ENCODE data around the gene RAPGEF1. TPM values are rescaled to one million over a fixed set of nuclear protein-coding genes. Genes with fewer than 3 reads are reported as not detected.
A peak's percentile ranks its signal among the peaks of the same experiment; 100 is the strongest.

The RAPGEF1 gene
- total and polyA plus RNA-seq, 2 of the 13 experiments (the other 11 are each of a cell fraction or from before 2014, with no cell fraction given), result 21.2 to 38.9 TPM

DNA sequence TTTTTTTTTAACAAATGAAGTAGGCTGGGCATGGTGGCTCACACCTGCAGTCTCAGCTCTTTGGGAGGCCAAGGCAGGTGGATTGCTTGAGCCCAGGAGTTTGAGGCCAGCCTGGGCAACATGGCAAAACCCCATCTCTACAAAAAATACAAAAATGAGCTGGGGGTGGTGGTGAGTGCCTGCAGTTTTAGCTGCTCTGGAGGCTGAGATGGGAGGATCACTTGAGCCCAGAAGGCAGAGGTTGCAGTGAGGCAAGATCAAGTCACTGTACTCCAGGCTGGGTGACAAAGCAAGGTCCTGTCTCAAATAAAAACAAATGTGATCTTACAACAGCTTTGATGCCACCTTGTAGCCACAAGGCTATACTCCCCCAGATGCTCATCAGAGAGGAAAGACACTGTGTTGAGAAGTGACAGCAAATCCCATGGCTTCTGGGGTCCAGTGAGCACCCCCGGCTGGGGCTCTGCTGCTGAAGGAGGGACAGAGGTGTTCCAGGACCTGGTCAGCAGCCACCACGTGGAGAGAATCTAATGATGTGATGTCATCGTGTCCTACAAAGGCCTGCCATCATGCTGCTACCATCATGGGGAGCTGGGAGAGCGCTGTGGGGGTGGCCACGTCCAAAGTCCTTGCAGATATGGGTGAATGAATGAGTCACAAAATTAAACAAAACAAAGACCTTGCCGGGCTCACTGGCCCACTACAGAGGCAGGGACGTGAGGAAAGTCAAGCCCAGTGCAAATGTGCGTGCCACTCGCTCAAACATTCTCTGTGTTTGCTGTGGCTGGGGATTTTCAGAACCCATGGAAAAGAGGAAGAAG, 133.9 kb downstream of the RAPGEF1 start (continued):
- TF ChIP-seq ZNF616 (CRISPR knock-in tag; IDR thresholded peaks at IDR 0.05; ENCODE audit: low read depth) (no peak), DDIT3 (CRISPR knock-in tag; IDR thresholded peaks at IDR 0.05) (no peak), RCOR2 (CRISPR knock-in tag; IDR thresholded peaks at IDR 0.05) (peak; percentile 80), CBFB (CRISPR knock-in tag; IDR thresholded peaks at IDR 0.05) (0 out of 2 replicates have a peak, but pooled peaks have one; percentile 21), ZBTB8A (CRISPR knock-in tag; IDR thresholded peaks at IDR 0.05; ENCODE audit: borderline replicate concordance, low read depth) (no peak), NCOA2 (CRISPR knock-in tag; IDR thresholded peaks at IDR 0.05) (peak; percentile 83), ZNF510 (CRISPR knock-in tag; IDR thresholded peaks at IDR 0.05; ENCODE audit: low read depth) (no peak), ZNF275 (CRISPR knock-in tag; IDR thresholded peaks at IDR 0.05; ENCODE audit: borderline replicate concordance) (peak; percentile 70; the same call in 1 of the 2 replicates), ZFX (CRISPR knock-in tag; IDR thresholded peaks at IDR 0.05; ENCODE audit: low read depth) (peak; percentile 80), ZBTB1 (CRISPR knock-in tag; IDR thresholded peaks at IDR 0.05; ENCODE audit: borderline replicate concordance) (no peak), ZFP90 (CRISPR knock-in tag; IDR thresholded peaks at IDR 0.05; ENCODE audit: borderline replicate concordance) (peak; percentile 87)
- TF ChIP-seq, protein P1, sequence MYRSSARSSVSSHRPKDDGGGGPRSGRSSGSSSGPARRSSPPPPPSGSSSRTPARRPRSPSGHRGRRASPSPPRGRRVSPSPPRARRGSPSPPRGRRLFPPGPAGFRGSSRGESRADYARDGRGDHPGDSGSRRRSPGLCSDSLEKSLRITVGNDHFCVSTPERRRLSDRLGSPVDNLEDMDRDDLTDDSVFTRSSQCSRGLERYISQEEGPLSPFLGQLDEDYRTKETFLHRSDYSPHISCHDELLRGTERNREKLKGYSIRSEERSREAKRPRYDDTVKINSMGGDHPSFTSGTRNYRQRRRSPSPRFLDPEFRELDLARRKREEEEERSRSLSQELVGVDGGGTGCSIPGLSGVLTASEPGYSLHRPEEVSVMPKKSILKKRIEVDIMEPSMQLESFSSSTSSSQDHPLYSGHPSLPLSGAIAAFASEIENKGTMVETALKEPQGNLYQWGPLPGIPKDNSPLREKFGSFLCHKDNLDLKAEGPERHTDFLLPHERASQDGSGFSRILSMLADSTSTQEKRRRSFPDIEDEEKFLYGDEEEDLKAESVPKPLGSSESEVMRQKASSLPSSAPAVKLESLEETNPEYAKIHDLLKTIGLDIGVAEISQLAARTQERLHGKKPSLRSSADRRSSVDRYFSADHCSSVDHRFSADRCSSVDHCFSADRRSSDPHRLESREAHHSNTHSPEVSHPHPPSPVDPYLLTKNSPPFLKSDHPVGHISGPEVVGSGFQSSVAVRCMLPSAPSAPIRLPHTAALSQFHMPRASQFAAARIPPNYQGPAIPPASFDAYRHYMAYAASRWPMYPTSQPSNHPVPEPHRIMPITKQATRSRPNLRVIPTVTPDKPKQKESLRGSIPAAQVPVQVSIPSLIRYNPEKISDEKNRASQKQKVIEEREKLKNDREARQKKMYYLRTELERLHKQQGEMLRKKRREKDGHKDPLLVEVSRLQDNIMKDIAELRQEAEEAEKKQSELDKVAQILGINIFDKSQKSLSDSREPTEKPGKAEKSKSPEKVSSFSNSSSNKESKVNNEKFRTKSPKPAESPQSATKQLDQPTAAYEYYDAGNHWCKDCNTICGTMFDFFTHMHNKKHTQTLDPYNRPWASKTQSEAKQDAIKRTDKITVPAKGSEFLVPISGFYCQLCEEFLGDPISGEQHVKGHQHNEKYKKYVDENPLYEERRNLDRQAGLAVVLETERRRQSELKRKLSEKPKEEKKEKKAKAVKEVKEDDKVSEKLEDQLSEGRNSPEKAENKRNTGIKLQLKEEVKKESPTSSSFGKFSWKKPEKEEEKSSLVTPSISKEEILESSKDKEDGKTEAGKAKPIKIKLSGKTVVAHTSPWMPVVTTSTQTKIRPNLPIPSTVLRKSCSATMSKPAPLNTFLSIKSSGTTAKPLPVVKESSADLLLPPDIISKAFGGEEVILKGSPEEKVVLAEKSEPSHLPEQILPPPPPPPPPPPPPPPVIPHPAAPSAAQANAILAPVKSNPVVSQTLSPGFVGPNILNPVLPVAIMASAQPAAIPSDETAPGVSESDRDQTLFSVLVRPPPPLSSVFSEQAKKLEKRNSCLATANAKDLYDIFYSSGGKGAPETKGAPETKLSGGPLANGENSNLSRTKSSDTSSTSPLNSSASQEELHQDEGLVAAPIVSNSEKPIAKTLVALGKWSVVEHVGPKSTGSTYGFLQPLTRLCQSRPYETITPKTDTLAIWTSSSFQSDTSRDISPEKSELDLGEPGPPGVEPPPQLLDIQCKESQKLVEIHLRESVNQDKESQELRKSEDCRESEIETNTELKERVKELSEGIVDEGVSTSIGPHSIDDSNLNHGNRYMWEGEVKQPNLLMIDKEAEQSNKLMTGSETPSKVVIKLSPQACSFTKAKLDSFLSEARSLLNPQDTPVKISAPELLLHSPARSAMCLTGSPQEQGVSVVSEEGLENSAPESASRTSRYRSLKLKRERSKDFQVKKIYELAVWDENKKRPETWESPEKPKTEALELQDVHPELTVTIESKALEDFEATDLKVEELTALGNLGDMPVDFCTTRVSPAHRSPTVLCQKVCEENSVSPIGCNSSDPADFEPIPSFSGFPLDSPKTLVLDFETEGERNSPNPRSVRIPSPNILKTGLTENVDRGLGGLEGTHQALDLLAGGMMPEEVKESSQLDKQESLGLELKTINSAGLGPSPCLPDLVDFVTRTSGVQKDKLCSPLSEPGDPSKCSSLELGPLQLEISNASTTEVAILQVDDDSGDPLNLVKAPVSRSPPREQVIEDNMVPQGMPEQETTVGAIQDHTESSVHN (CRISPR knock-in tag; IDR thresholded peaks at IDR 0.05), result no peak
- TF ChIP-seq, protein P2, sequence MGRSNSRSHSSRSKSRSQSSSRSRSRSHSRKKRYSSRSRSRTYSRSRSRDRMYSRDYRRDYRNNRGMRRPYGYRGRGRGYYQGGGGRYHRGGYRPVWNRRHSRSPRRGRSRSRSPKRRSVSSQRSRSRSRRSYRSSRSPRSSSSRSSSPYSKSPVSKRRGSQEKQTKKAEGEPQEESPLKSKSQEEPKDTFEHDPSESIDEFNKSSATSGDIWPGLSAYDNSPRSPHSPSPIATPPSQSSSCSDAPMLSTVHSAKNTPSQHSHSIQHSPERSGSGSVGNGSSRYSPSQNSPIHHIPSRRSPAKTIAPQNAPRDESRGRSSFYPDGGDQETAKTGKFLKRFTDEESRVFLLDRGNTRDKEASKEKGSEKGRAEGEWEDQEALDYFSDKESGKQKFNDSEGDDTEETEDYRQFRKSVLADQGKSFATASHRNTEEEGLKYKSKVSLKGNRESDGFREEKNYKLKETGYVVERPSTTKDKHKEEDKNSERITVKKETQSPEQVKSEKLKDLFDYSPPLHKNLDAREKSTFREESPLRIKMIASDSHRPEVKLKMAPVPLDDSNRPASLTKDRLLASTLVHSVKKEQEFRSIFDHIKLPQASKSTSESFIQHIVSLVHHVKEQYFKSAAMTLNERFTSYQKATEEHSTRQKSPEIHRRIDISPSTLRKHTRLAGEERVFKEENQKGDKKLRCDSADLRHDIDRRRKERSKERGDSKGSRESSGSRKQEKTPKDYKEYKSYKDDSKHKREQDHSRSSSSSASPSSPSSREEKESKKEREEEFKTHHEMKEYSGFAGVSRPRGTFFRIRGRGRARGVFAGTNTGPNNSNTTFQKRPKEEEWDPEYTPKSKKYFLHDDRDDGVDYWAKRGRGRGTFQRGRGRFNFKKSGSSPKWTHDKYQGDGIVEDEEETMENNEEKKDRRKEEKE (IDR thresholded peaks at IDR 0.05), result no peak
- TF ChIP-seq, protein P3, sequence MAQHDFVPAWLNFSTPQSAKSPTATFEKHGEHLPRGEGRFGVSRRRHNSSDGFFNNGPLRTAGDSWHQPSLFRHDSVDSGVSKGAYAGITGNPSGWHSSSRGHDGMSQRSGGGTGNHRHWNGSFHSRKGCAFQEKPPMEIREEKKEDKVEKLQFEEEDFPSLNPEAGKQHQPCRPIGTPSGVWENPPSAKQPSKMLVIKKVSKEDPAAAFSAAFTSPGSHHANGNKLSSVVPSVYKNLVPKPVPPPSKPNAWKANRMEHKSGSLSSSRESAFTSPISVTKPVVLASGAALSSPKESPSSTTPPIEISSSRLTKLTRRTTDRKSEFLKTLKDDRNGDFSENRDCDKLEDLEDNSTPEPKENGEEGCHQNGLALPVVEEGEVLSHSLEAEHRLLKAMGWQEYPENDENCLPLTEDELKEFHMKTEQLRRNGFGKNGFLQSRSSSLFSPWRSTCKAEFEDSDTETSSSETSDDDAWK (CRISPR knock-in tag; IDR thresholded peaks at IDR 0.05), result no peak
